HFF-Myc (cell line): ENCODE measurements around the gene RPTOR.

Experiments used
- DNase-seq: peaks from one replicate; pipeline ENCODE4 v3.0.0-alpha.2; 2011; ENCODE audit warnings: low read depth; ENCODE audit errors: extremely low read depth
- H3K4me3 ChIP-seq: replicated peaks from 2 replicates; pipeline ENCODE4 v1.5.1; 2011; ENCODE audit warnings: low read depth, mild to moderate bottlenecking, control low read depth, low read length
- TF ChIP-seq, protein P1 (sequence below): IDR thresholded peaks from 2 replicates; pipeline ENCODE4 v1.5.1; 2012; ENCODE audit warnings: mild to moderate bottlenecking, low read depth, low read length, control low read depth; ENCODE audit errors: missing control alignments

RPTOR gene

DNA sequence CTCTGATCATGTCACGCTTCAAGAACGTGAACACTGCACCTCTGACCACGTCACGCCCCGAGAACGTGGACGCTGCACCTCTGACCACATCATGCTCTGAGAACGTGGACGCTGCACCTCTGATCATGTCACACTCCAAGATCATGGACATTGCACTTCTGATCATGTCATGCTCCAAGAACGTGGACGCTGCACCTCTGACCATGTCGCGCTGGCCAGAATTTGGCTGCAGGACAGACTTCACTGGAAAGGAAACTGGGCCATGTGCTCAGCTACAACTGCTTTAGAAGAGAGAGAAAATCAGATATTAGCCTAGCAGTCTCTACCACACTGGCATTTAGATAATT, 182.7 kb downstream of the RPTOR start:
- TF ChIP-seq, protein P1, sequence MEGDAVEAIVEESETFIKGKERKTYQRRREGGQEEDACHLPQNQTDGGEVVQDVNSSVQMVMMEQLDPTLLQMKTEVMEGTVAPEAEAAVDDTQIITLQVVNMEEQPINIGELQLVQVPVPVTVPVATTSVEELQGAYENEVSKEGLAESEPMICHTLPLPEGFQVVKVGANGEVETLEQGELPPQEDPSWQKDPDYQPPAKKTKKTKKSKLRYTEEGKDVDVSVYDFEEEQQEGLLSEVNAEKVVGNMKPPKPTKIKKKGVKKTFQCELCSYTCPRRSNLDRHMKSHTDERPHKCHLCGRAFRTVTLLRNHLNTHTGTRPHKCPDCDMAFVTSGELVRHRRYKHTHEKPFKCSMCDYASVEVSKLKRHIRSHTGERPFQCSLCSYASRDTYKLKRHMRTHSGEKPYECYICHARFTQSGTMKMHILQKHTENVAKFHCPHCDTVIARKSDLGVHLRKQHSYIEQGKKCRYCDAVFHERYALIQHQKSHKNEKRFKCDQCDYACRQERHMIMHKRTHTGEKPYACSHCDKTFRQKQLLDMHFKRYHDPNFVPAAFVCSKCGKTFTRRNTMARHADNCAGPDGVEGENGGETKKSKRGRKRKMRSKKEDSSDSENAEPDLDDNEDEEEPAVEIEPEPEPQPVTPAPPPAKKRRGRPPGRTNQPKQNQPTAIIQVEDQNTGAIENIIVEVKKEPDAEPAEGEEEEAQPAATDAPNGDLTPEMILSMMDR, result no peak
- no peak for DNase-seq
- H3K4me3 ChIP-seq, result no peak overlapping the region

DNA sequence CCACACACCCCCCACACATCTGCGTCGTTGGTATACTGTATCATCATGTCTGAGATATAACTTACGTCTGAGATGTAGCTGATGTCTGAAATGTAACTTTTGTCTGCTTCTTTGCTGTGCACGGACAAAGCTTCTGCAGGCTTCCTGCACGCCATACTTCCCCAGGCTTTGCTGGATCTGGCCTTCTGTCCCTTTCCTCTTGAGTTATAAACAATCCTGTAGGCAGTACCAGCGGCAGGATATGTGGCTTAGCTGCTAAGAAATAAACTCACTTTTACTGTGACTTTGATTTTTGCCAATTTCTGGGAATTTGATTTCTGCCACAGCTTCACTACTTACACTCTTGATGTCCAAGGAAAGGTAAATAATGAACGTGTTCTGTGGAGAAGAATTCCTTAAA, 184.4 kb downstream of the RPTOR start:
- no peak for DNase-seq
- no peak overlapping the region for H3K4me3 ChIP-seq
- TF ChIP-seq, protein P1, result no peak

DNA sequence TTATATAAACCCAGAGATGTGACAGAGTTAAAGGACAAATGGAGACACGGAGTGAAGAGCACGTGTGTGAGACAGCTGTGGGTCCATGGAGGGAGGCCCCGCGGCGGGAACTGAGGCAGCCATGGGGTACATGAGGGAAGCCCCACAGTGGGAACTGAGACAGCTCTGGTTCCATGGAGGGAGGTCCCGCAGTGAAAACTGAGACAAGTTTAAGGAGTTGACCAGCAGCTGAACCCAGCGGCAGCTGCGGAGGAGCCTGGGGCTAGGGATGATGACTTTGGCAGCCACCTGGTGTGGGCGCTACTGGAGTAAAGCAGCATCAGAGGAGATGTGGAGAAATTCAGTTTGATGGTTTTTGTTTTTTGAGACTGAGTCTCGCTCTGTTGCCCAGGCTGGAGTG, 185.1 kb downstream of the RPTOR start:
- DNase-seq, result no peak
- TF ChIP-seq, protein P1, result no peak
- H3K4me3 ChIP-seq, result no peak overlapping the region

DNA sequence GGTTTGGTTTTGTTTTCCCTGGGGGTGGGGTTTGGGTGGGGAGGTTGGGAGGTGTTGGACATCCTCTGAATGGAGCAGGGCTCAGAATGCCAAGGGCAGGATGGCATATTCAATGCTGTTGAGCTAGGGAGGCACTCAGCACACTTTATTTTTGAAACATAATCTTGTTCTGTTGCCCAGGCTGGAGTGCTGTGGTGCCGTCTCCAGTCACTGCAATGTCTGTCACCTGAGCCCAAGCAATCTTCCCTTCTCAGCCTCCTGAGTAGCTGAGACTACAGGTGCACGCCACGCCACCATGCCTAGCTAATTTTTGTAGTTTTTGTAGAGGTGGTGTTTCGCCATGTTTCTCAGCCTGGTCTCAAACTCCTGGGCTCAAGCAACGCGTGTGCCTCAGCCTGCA, 186.1 kb downstream of the RPTOR start:
- TF ChIP-seq, protein P1, result no peak
- no peak for DNase-seq
- H3K4me3 ChIP-seq, result no peak overlapping the region

DNA sequence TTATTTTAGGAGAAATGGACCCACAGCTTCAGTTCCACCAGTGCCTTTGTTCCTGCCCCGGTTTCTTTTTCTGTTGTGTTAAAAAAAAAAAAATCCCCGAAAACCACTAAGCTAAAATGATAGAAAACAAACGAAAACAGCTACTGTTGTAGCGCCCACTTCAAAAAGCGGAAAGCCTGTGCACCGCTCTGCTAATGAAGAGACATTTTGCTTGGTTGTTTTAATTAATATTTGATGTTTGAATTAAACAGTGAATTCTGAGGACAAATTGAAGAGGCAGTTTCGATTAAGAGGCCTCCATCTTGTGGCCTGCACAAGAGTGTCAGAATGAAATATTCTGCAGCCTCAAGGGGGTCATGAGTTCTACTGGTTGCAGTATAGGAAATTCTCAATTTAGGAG, 186.7 kb downstream of the RPTOR start:
- no peak overlapping the region for H3K4me3 ChIP-seq
- DNase-seq, result no peak
- TF ChIP-seq, protein P1, result no peak

DNA sequence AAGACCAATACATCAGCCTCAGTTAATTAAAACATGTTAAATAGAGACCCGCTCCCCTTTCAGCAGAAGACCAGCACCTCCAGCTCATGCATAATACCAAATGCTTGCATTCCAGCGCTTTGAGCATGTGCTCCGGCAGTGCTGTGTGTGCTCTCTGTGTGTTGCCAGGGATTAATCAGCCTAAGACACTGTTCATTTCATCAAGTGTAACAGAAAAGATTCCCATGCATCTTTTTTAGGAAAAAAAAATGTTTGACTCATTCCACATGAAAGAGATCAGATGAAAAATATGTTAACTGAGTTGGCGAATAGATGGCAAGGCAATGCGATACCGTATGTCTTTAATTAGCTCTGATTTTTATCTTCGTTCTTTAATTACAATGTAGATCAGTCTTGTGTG, 187.6 kb downstream of the RPTOR start:
- H3K4me3 ChIP-seq, result no peak overlapping the region
- peak; percentile 56 for DNase-seq
- TF ChIP-seq, protein P1, result no peak
